ENCODE measurements around the gene KRTAP21-3.

The KRTAP21-3 gene

GRCh38 chr21:30672985-30673650, 45.5 kb downstream of the KRTAP21-3 start:
- no peak for TF ChIP-seq CTCF (IDR thresholded peaks at IDR 0.05; ENCODE audit: insufficient read depth, missing control alignments)
- FAIRE-seq, result no peak

GRCh38 chr21:30668776-30669175, 49.8 kb downstream of the KRTAP21-3 start:
- DNase-seq (ENCODE audit: insufficient read length, low spot score) (no peak), FAIRE-seq (no peak)
- no peak for TF ChIP-seq CTCF (IDR thresholded peaks at IDR 0.05; ENCODE audit: insufficient read depth, missing control alignments)

More at GRCh38 chr21:30672985-30673650, 45.5 kb downstream of the KRTAP21-3 start:
- DNase-seq (ENCODE audit: insufficient read length, low spot score), result no peak

Data from D721Med (cell line).